Liver (tissue), 3 donors: ENCODE measurements around the gene TXK.

ENCODE experiments used
- RXRA ChIP-seq, 2 donors: IDR thresholded peaks; 2 replicates each; pipeline ENCODE4 v1.6.1; 2017 to 2018; ENCODE audit warnings: antibody characterized with exemption in 2 of 2, mild to moderate bottlenecking in 1 of 2
- TF ChIP-seq, protein P1 (sequence below): fragments of 150-350 bp; IDR thresholded peaks from 2 replicates; pipeline ENCODE4 v1.5.1; 2017; ENCODE audit warnings: improper control_type of control experiment, low read depth, low read length; ENCODE audit not compliant: missing input control
- TF ChIP-seq, protein P2 (sequence below): IDR thresholded peaks from 2 replicates; pipeline ENCODE4 v1.6.1; 2016; ENCODE audit warnings: antibody characterized with exemption, mild to moderate bottlenecking
- TF ChIP-seq, protein P3 (sequence below): IDR thresholded peaks from 2 replicates; pipeline ENCODE4 v1.6.1; 2016; ENCODE audit warnings: antibody characterized with exemption
- TF ChIP-seq, protein P4 (sequence below): IDR thresholded peaks from 2 replicates; pipeline ENCODE4 v1.6.1; 2016; ENCODE audit warnings: antibody characterized with exemption
- donor health status: healthy.
- donor health status: healthy.

DNA sequence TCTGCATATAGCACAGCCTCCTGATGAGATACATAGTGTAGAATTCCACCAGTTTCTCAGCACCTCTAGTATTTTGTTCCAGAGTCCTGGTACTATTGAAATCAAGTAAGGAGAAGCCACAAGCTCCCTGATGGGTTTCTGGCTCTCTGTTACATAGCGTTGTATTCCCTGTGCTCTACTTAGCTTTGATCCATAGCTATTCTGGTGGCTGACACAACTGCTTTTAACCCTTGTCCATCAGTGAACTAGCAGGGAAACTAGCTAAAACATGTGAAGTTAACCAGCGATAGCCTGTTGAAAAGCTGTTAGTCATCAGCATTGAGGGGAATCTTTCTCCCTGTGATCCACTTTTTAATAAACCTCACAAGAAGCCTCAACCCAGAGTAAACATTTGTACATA, 90.5 kb downstream of the TXK start:
- TF ChIP-seq, protein P1, sequence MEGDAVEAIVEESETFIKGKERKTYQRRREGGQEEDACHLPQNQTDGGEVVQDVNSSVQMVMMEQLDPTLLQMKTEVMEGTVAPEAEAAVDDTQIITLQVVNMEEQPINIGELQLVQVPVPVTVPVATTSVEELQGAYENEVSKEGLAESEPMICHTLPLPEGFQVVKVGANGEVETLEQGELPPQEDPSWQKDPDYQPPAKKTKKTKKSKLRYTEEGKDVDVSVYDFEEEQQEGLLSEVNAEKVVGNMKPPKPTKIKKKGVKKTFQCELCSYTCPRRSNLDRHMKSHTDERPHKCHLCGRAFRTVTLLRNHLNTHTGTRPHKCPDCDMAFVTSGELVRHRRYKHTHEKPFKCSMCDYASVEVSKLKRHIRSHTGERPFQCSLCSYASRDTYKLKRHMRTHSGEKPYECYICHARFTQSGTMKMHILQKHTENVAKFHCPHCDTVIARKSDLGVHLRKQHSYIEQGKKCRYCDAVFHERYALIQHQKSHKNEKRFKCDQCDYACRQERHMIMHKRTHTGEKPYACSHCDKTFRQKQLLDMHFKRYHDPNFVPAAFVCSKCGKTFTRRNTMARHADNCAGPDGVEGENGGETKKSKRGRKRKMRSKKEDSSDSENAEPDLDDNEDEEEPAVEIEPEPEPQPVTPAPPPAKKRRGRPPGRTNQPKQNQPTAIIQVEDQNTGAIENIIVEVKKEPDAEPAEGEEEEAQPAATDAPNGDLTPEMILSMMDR = no peak
- TF ChIP-seq, protein P2, sequence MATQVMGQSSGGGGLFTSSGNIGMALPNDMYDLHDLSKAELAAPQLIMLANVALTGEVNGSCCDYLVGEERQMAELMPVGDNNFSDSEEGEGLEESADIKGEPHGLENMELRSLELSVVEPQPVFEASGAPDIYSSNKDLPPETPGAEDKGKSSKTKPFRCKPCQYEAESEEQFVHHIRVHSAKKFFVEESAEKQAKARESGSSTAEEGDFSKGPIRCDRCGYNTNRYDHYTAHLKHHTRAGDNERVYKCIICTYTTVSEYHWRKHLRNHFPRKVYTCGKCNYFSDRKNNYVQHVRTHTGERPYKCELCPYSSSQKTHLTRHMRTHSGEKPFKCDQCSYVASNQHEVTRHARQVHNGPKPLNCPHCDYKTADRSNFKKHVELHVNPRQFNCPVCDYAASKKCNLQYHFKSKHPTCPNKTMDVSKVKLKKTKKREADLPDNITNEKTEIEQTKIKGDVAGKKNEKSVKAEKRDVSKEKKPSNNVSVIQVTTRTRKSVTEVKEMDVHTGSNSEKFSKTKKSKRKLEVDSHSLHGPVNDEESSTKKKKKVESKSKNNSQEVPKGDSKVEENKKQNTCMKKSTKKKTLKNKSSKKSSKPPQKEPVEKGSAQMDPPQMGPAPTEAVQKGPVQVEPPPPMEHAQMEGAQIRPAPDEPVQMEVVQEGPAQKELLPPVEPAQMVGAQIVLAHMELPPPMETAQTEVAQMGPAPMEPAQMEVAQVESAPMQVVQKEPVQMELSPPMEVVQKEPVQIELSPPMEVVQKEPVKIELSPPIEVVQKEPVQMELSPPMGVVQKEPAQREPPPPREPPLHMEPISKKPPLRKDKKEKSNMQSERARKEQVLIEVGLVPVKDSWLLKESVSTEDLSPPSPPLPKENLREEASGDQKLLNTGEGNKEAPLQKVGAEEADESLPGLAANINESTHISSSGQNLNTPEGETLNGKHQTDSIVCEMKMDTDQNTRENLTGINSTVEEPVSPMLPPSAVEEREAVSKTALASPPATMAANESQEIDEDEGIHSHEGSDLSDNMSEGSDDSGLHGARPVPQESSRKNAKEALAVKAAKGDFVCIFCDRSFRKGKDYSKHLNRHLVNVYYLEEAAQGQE = no peak
- TF ChIP-seq, protein P3, sequence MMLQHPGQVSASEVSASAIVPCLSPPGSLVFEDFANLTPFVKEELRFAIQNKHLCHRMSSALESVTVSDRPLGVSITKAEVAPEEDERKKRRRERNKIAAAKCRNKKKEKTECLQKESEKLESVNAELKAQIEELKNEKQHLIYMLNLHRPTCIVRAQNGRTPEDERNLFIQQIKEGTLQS = no peak
- TF ChIP-seq RXRA (IDR thresholded peaks at IDR 0.05) = no peak
- TF ChIP-seq, protein P4, sequence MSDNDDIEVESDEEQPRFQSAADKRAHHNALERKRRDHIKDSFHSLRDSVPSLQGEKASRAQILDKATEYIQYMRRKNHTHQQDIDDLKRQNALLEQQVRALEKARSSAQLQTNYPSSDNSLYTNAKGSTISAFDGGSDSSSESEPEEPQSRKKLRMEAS = no peak
